ENCODE results near the gene TNFRSF8. TPM values are rescaled to one million over a fixed set of nuclear protein-coding genes. Genes with fewer than 3 reads are reported as not detected.

TNFRSF8 gene
- total RNA-seq, 1 experiment from 2014 or later, result 2.9 TPM

DNA sequence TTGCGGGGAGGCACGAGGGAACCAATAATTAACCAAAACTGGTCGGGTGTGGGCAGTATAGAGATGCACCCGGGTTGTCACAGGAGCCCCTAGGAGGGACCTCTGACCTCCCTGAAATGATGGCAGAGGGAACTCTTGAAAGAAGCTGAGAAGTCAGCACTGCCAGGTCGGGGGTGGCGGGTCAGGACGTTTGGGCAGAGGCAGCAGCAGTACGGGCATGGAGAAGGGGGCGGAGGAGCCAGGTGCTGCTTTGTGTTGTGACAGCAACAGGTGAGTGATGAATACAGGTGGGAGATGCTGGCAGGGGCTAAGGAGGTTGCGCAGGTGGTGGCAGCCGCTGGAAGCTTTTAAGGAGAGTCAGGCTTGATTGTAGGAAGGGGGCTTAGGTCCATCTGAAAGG is 115.4 kb downstream of the TNFRSF8 start:
- Histone ChIP-seq H3K79me1 (ENCODE audit: insufficient read depth, low read depth, low read length, poor library complexity, severe bottlenecking) (no peaks in the 10 kb centered on the region), H4K5ac (ENCODE audit: insufficient read length, low read depth, low read length) (no peak overlapping the region), H3K27ac (ENCODE audit: insufficient read length, low read depth, low read length) (no peak overlapping the region), H3K9ac (ENCODE audit: extremely low read depth, insufficient read length, low read length) (no peak overlapping the region), H3K4me2 (ENCODE audit: insufficient read depth, insufficient read length, low read length) (no peak overlapping the region), H2BK5ac (ENCODE audit: insufficient read length, low read length) (no peak overlapping the region), H3K23ac (ENCODE audit: insufficient read length, low read depth, low read length) (no peak overlapping the region), H2AK5ac (ENCODE audit: insufficient read length, low read length) (no peak overlapping the region), H3K56ac (ENCODE audit: insufficient read length, low read depth, low read length) (no peak overlapping the region), H2BK20ac (ENCODE audit: low read depth, low read length, poor library complexity, severe bottlenecking) (no peak overlapping the region), H2BK12ac (ENCODE audit: insufficient read length, low read depth, low read length) (no peak overlapping the region), H3K79me2 (ENCODE audit: insufficient read depth, low read length) (no peaks in the 10 kb centered on the region), H3K23me2 (ENCODE audit: insufficient read length, low read depth, low read length, poor library complexity, severe bottlenecking) (no peaks in the 10 kb centered on the region), H2BK15ac (ENCODE audit: low read depth, low read length) (no peak overlapping the region), H2AFZ (ENCODE audit: low read length) (no peak overlapping the region), H3K14ac (ENCODE audit: insufficient read depth, low read length) (no peak overlapping the region), H3K18ac (ENCODE audit: insufficient read length, low read depth, low read length) (no peak overlapping the region), H3K27me3 (ENCODE audit: insufficient read depth, low read length) (no peaks in the 10 kb centered on the region), H3K4me1 (ENCODE audit: insufficient read depth, low read length) (no peaks in the 10 kb centered on the region; the same call in 1 of the 2 replicates), H3K9me3 (ENCODE audit: control insufficient read depth, low read depth, low read length) (no peaks in the 10 kb centered on the region), H4K20me1 (ENCODE audit: control insufficient read depth, insufficient read depth, insufficient read length) (no peaks in the 10 kb centered on the region), H3K4ac (ENCODE audit: low read depth, low read length) (no peak overlapping the region), H4K91ac (ENCODE audit: insufficient read length, low read depth, low read length) (no peak overlapping the region), H4K8ac (replicated peaks; ENCODE audit: insufficient read length, low read depth, low read length) (no peak overlapping the region), H2BK120ac (ENCODE audit: low read depth, low read length, poor library complexity, severe bottlenecking) (no peak overlapping the region), H3T11ph (ENCODE audit: low read length) (no peak overlapping the region)
- Mint-ChIP-seq H3K27ac (no peak overlapping the region; a peak in 1 of 7 replicates), H3K36me3 (ENCODE audit: insufficient read depth in 1 of 3, low read depth in 3 of 3) (no peaks in the 10 kb centered on the region), H3K9me3 (no peaks in the 10 kb centered on the region; a peak in 2 of 5 replicates), H3K4me1 (peaks cover 19 to 38% of the 10 kb centered on the region in 2 experiments), H3K4me3 (0 out of 5 replicates have a peak overlapping the region, but pooled peaks of 1 of the 2 experiments have one; percentile 2), H3K27me3 (ENCODE audit: low read depth) (peaks cover 4% of the 10 kb centered on the region)
- TF ChIP-seq, protein P1, sequence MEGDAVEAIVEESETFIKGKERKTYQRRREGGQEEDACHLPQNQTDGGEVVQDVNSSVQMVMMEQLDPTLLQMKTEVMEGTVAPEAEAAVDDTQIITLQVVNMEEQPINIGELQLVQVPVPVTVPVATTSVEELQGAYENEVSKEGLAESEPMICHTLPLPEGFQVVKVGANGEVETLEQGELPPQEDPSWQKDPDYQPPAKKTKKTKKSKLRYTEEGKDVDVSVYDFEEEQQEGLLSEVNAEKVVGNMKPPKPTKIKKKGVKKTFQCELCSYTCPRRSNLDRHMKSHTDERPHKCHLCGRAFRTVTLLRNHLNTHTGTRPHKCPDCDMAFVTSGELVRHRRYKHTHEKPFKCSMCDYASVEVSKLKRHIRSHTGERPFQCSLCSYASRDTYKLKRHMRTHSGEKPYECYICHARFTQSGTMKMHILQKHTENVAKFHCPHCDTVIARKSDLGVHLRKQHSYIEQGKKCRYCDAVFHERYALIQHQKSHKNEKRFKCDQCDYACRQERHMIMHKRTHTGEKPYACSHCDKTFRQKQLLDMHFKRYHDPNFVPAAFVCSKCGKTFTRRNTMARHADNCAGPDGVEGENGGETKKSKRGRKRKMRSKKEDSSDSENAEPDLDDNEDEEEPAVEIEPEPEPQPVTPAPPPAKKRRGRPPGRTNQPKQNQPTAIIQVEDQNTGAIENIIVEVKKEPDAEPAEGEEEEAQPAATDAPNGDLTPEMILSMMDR (conservative IDR thresholded peaks at IDR 0.05), result no peak
- no peak for DNase-seq
- WGBS (ENCODE audit: extremely low coverage, insufficient read length, low lambda C conversion rate), result no CpG with 5 or more reads among the region's 11 CpGs
